GM12865 (cell line): Measurements from ENCODE around the gene SNX14.

Source experiments
- DNase-seq: peaks from one replicate; pipeline ENCODE4 v3.0.0; 2010; ENCODE audit warnings: low read depth
- H3K4me3 ChIP-seq: 2 replicates; pipeline ENCODE4 v1.5.1; 2011; ENCODE audit warnings: mild to moderate bottlenecking, low read depth, low read length, control low read depth
- TF ChIP-seq, protein P1 (sequence below): IDR thresholded peaks from 2 replicates; pipeline ENCODE4 v1.5.1; 2011; ENCODE audit warnings: low read length, control low read depth, low read depth, inconsistent platforms; ENCODE audit not compliant: insufficient read depth; ENCODE audit errors: missing control alignments

The SNX14 gene

DNA sequence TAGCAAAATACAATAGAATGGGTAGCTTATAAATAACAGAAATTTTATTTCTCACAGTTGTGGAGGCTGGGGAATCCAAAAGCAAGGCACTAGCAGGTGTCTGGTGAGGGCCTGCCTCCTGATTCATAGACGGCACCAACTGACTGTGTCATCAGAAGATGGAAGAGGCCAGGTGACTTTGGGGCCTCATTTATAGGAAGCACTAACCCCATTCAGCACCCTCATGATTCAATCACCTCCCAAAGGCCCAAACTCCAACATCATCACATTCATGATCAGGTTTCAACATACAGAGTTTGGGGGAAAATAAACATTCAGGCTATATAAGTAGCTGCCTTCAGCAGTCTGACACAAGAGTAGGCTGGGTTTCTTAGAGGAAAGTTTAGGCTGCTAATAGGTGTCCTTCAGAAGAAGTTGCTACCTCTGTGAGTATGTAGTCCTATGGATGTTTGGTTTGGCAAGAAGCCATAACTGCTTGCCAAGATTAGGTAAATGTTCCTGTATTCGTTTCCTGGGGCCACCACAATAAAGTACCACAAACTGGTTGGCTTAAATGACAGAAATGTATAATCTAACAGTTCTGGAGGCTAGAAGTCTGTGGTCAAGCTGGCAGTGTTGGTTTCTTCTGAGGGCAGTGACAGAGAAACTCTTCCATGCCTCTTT lies 94.9 kb downstream of the SNX14 start:
- TF ChIP-seq, protein P1, sequence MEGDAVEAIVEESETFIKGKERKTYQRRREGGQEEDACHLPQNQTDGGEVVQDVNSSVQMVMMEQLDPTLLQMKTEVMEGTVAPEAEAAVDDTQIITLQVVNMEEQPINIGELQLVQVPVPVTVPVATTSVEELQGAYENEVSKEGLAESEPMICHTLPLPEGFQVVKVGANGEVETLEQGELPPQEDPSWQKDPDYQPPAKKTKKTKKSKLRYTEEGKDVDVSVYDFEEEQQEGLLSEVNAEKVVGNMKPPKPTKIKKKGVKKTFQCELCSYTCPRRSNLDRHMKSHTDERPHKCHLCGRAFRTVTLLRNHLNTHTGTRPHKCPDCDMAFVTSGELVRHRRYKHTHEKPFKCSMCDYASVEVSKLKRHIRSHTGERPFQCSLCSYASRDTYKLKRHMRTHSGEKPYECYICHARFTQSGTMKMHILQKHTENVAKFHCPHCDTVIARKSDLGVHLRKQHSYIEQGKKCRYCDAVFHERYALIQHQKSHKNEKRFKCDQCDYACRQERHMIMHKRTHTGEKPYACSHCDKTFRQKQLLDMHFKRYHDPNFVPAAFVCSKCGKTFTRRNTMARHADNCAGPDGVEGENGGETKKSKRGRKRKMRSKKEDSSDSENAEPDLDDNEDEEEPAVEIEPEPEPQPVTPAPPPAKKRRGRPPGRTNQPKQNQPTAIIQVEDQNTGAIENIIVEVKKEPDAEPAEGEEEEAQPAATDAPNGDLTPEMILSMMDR: no peak
- no peak for DNase-seq
- H3K4me3 ChIP-seq: no peak overlapping the region

DNA sequence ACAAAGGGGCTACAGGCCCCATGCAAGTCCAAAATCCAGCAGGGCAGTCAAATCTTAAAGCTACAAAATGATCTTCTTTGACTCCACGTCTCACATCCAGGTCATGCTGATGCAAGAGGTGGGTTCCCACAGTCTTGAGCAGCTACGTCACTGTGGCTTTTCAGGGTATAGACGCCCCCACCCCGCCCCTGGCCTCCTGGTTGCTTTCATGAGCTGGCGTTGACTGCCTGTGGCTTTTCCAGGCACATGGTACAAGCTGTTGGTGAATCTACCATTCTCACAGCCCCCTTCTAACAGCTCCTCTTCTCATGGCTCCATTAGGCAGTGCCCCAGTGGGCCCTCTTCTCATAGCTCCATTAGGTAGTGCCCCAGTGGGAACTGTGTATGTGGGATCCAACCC lies 96.8 kb downstream of the SNX14 start:
- no peak overlapping the region for H3K4me3 ChIP-seq
- TF ChIP-seq, protein P1: no peak
- DNase-seq: no peak

DNA sequence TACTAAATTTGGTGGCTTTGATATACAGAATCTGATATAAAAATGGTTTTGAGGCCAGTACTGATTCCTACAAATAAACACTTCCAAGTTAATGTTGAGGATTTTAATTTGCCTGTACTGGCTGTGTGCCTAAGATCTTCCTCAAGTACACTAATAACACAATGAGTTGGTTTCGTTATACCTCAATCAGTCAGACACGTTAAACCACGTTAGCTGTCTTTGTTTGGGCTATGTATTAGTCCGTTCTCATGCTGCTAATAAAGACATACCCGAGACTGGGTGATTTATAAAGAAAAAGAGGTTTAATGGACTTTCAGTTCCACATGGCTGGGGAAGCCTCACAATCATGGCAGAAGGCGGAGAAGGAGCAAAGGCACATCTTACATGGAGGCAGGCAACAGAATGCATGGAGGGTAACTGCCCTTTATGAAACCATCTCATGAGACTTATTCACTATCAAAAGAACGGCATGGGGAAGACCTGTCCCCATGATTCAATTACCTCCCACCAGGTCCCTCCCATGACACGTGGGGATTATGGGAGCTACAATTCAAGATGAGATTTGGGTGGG lies 97.6 kb downstream of the SNX14 start:
- peak; percentile 46 for DNase-seq
- TF ChIP-seq, protein P1: no peak

DNA sequence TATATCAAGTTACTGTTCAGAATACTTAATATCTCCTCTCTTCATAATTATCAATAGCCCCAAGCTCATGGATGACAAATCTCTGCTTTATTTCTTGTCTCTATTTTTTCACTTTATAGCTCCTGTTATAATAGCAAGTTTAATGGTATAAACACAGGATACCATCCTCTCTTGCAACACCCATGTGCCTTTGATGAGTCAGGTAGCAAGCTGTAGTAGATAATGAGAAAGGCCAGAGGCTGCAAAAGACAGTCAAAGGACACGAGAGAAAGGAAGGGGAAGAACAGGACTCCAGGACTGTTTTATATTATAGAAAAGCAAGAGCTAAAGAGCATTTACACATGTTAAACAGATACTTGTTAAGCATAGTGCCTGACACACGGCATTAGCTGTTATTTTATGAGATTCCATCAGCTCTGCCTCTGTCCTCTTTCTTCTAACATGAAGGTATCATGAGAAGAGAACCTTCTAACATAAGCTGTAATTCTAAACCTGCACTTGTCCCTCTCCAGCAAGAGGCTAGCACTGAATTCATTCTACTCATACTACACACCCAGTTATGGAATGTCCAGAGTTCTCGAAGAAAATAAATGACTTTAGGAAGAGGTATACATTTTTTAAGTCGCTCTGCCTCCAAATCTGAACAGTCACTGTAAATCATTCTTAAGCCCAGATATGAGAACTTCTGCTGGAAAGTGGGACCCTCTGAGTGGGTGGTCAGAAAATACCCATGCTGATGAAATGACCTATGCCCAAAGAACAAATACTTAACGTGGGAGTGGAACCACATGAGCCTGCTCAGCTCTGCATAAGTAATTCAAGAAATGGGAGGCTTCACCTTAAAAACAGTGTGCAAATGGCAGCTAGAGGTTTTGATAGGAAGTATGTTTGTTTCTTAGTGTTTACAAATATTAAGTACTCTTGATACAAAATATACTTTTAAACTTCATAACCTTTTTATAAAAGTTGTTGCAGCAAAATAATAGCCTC lies 98.8 kb downstream of the SNX14 start:
- TF ChIP-seq, protein P1: no peak
- no peak for DNase-seq
- no peak overlapping the region for H3K4me3 ChIP-seq

More for the DNA sequence above, 97.6 kb downstream of the SNX14 start:
- no peak overlapping the region for H3K4me3 ChIP-seq

DNA sequence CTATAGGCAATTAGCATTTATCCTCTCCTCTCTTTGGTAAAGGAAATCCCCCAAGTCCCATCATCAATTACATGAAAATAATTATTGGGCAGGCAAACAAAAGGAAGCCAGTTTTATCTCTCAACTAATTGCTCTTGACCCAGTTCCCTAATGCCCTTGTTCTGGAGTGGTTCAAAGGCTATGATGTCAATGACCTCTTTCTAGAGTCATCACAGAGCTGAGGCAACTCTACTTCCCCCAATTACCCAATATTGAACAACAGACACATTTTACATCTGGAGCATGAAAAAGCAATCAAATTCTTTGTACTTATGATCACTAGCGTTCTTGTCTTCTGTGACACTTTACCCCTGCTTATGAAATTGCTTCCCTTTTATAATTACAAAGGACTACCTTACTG lies 100.3 kb downstream of the SNX14 start:
- TF ChIP-seq, protein P1: no peak
- DNase-seq: no peak

DNA sequence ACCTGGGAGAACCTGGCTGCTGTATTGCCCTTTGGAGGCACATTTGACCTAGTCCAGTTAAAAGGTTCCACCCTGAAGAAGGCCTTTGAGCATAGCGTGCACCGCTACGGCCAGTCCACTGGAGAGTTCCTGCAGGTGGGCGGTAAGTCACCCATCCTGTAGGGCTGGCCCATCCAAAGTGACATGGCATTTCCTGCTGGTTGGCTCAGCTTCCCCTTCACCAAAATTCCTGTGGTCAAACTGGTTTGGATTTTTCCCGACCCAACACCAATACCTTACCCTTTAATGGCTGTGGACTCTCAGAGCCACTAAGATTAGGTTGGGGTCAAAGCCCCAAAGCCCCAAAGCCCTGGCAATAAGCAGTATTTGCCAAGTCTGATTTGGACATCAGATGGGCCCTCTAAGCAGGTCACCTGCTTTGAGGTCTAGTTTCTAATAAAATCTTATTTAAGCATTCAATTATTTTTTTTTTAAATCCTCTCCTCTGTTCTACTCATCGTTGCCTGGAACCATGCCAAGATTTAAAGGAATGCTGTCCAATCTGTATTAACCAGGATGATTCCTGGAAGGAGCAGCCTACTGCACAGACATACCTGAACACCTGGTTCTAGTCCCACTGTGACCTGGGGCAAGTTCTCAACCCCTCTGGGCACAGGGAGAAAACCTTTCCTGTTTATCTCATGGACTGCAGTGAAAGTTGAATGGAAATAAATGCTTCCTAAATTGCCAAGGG lies 103.0 kb downstream of the SNX14 start:
- TF ChIP-seq, protein P1: no peak
- no peak for DNase-seq

More for the DNA sequence above, 100.3 kb downstream of the SNX14 start:
- H3K4me3 ChIP-seq: no peak overlapping the region

More for the DNA sequence above, 103.0 kb downstream of the SNX14 start:
- H3K4me3 ChIP-seq: no peak overlapping the region
